Measurements from ENCODE around the gene ENTPD8.
"Not testable (repeated sequence)": the region's sequence is repeated elsewhere in the genome, so short reads cannot be mapped to it uniquely, and the experiment has no call there.

Gene ENTPD8

GRCh38 chr9:137390553-137391410 is 50.4 kb downstream of the ENTPD8 start:
- no peak for TF ChIP-seq ZNF274 (IDR thresholded peaks at IDR 0.05; ENCODE audit: low read depth, low read length)
- H3K4me3 ChIP-seq (ENCODE audit: low read length) = no peak overlapping the region

GRCh38 chr9:137389428-137389746 is 51.8 kb downstream of the ENTPD8 start:
- no peak overlapping the region for H3K4me3 ChIP-seq (ENCODE audit: low read length)
- TF ChIP-seq ZNF274 (IDR thresholded peaks at IDR 0.05; ENCODE audit: low read depth, low read length) = no peak

- H3K4me3 ChIP-seq (ENCODE audit: low read length) = no peak overlapping the region
- no peak for TF ChIP-seq ZNF274 (IDR thresholded peaks at IDR 0.05; ENCODE audit: low read depth, low read length)
Measured at GRCh38 chr9:137388589-137389427, 52.3 kb downstream of the ENTPD8 start.

GRCh38 chr9:137387891-137388560 is 53.1 kb downstream of the ENTPD8 start:
- H3K4me3 ChIP-seq (ENCODE audit: low read length) = no peak overlapping the region
- no peak for TF ChIP-seq ZNF274 (IDR thresholded peaks at IDR 0.05; ENCODE audit: low read depth, low read length)

- no peak overlapping the region for H3K4me3 ChIP-seq (ENCODE audit: low read length)
- TF ChIP-seq ZNF274 (IDR thresholded peaks at IDR 0.05; ENCODE audit: low read depth, low read length) = no peak
Measured at GRCh38 chr9:137387114-137387890, 53.9 kb downstream of the ENTPD8 start.

GRCh38 chr9:137386507-137387113 is 54.5 kb downstream of the ENTPD8 start:
- not testable (repeated sequence) for H3K4me3 ChIP-seq (ENCODE audit: low read length)

- no peak overlapping the region for H3K4me3 ChIP-seq (ENCODE audit: low read length)
- TF ChIP-seq ZNF274 (IDR thresholded peaks at IDR 0.05; ENCODE audit: low read depth, low read length) = no peak
Measured at GRCh38 chr9:137385061-137385655, 56.0 kb downstream of the ENTPD8 start.
